Mesendoderm (in vitro differentiated cells): ENCODE measurements around the gene ITPR2.
"Not testable (repeated sequence)": the region's sequence is repeated elsewhere in the genome, so short reads cannot be mapped to it uniquely, and the experiment has no call there.

Source experiments
- DNase-seq: peaks from one replicate; pipeline ENCODE4 v3.0.0; 2013
- H2AK5ac ChIP-seq: 2 replicates; pipeline ENCODE4 v1.6.1; 2013; ENCODE audit warnings: low read length, inconsistent platforms
- H2BK120ac ChIP-seq: 2 replicates; pipeline ENCODE4 v1.6.1; 2013; ENCODE audit warnings: low read depth, mild to moderate bottlenecking, low read length, moderate library complexity, mixed read lengths
- H2BK15ac ChIP-seq: replicated peaks from 2 replicates; pipeline ENCODE4 v1.6.1; 2013; ENCODE audit warnings: low read depth, mild to moderate bottlenecking, moderate library complexity
- H2BK5ac ChIP-seq: 2 replicates; pipeline ENCODE4 v1.6.1; 2013; ENCODE audit warnings: low read length, inconsistent platforms
- H3K18ac ChIP-seq: 2 replicates; pipeline ENCODE4 v1.6.1; 2013; ENCODE audit warnings: mild to moderate bottlenecking, low read length, mixed read lengths
- H3K23ac ChIP-seq: one replicate; pipeline ENCODE4 v1.6.1; 2013; ENCODE audit warnings: low read length
- H3K27ac ChIP-seq: 2 replicates; pipeline ENCODE4 v1.5.1; 2013; ENCODE audit warnings: low read depth, mild to moderate bottlenecking, inconsistent platforms, low read length, moderate library complexity
- H3K27me3 ChIP-seq: 2 replicates; pipeline ENCODE4 v1.6.1; 2013; ENCODE audit warnings: low read length, control low read depth, mild to moderate bottlenecking, inconsistent platforms; ENCODE audit not compliant: insufficient read depth, poor library complexity
- H3K36me3 ChIP-seq: 2 replicates; pipeline ENCODE4 v1.6.1; 2013; ENCODE audit warnings: low read length, inconsistent platforms; ENCODE audit not compliant: control insufficient read depth, insufficient read depth
- H3K4ac ChIP-seq: one replicate; pipeline ENCODE4 v1.6.1; 2013; ENCODE audit warnings: low read depth, mild to moderate bottlenecking, low read length, moderate library complexity
- H3K4me1 ChIP-seq: 2 replicates; pipeline ENCODE4 v1.6.1; 2013; ENCODE audit warnings: low read depth, low read length, inconsistent platforms; ENCODE audit not compliant: control insufficient read depth
- H3K4me2 ChIP-seq: 2 replicates; pipeline ENCODE4 v1.6.1; 2013; ENCODE audit warnings: low read length
- H3K4me3 ChIP-seq: 2 replicates; pipeline ENCODE4 v1.5.1; 2013; ENCODE audit warnings: mild to moderate bottlenecking, low read length
- H3K56ac ChIP-seq: one replicate; pipeline ENCODE4 v1.6.1; 2013; ENCODE audit warnings: low read length
- H3K79me1 ChIP-seq: 2 replicates; pipeline ENCODE4 v1.6.1; 2013; ENCODE audit warnings: low read length, inconsistent platforms
- H3K79me2 ChIP-seq: 2 replicates; pipeline ENCODE4 v1.6.1; 2013; ENCODE audit warnings: mild to moderate bottlenecking, low read length; ENCODE audit not compliant: control insufficient read depth, insufficient read depth
- H3K9ac ChIP-seq: 2 replicates; pipeline ENCODE4 v1.6.1; 2013; ENCODE audit warnings: low read length, inconsistent platforms
- H4K5ac ChIP-seq: one replicate; pipeline ENCODE4 v1.6.1; 2013; ENCODE audit warnings: low read length
- H4K8ac ChIP-seq: one replicate; pipeline ENCODE4 v1.6.1; 2013; ENCODE audit warnings: low read depth, mild to moderate bottlenecking, control low read depth, low read length, moderate library complexity
- WGBS: extraction: QIAGEN DNeasy Blood & Tissue Kit; methylation state at CpG from one replicate; pipeline ENCODE4 v1.1.7; 2013; ENCODE audit warnings: low lambda C conversion rate, missing lambda C conversion rate; ENCODE audit not compliant: insufficient coverage; ENCODE audit errors: extremely low coverage; 5-methylcytosine and 5-hydroxymethylcytosine counted together

Gene ITPR2

GRCh38 chr12:26867080-26867479 is 34.1 kb upstream of the ITPR2 start:
- H3K18ac ChIP-seq, result no peak overlapping the region
- H3K27ac ChIP-seq, result no peak overlapping the region
- H2BK5ac ChIP-seq, result no peak overlapping the region
- H2BK15ac ChIP-seq, result no peak overlapping the region
- H3K4ac ChIP-seq, result no peak overlapping the region
- H4K8ac ChIP-seq, result no peak overlapping the region
- no peaks in the 10 kb centered on the region for H3K4me1 ChIP-seq
- no peaks in the 10 kb centered on the region for H3K27me3 ChIP-seq
- H3K23ac ChIP-seq, result no peak overlapping the region
- no peaks in the 10 kb centered on the region for H3K79me1 ChIP-seq
- H4K5ac ChIP-seq, result no peak overlapping the region
- H3K56ac ChIP-seq, result no peak overlapping the region
- no CpG with 5 or more reads among the region's 2 CpGs for WGBS
- H2BK120ac ChIP-seq, result no peak overlapping the region
- no peak overlapping the region for H3K4me3 ChIP-seq
- no peak overlapping the region for H3K4me2 ChIP-seq
- no peak for DNase-seq
- no peak overlapping the region for H3K9ac ChIP-seq
- no peaks in the 10 kb centered on the region for H3K36me3 ChIP-seq
- H3K79me2 ChIP-seq, result no peaks in the 10 kb centered on the region
- H2AK5ac ChIP-seq, result no peak overlapping the region

GRCh38 chr12:26863515-26863914 is 30.5 kb upstream of the ITPR2 start:
- H4K8ac ChIP-seq, result no peak overlapping the region
- H3K27ac ChIP-seq, result no peak overlapping the region
- no peak overlapping the region for H3K18ac ChIP-seq
- no peaks in the 10 kb centered on the region for H3K27me3 ChIP-seq
- no peak overlapping the region for H3K9ac ChIP-seq
- H3K79me2 ChIP-seq, result no peaks in the 10 kb centered on the region
- H3K4me1 ChIP-seq, result no peaks in the 10 kb centered on the region
- H3K79me1 ChIP-seq, result no peaks in the 10 kb centered on the region
- H2BK5ac ChIP-seq, result no peak overlapping the region
- no CpG with 5 or more reads among the region's 4 CpGs for WGBS
- DNase-seq, result no peak
- no peak overlapping the region for H3K56ac ChIP-seq
- no peaks in the 10 kb centered on the region for H3K36me3 ChIP-seq
- H2BK120ac ChIP-seq, result no peak overlapping the region
- H3K4me3 ChIP-seq, result no peak overlapping the region
- H4K5ac ChIP-seq, result no peak overlapping the region
- no peak overlapping the region for H3K4me2 ChIP-seq
- no peak overlapping the region for H3K4ac ChIP-seq
- no peak overlapping the region for H2BK15ac ChIP-seq
- H3K23ac ChIP-seq, result no peak overlapping the region
- H2AK5ac ChIP-seq, result no peak overlapping the region

- not testable (repeated sequence) for DNase-seq, H2BK5ac ChIP-seq, H3K4me2 ChIP-seq, H2BK15ac ChIP-seq, H3K4me1 ChIP-seq, H3K27me3 ChIP-seq, H3K18ac ChIP-seq, H3K4me3 ChIP-seq, H3K36me3 ChIP-seq, H3K9ac ChIP-seq, H2AK5ac ChIP-seq, H2BK120ac ChIP-seq, H3K79me1 ChIP-seq, H3K56ac ChIP-seq, H4K8ac ChIP-seq, H3K27ac ChIP-seq, H3K79me2 ChIP-seq, H3K4ac ChIP-seq, H4K5ac ChIP-seq, H3K23ac ChIP-seq
- WGBS, result no CpG with 5 or more reads among the region's 3 CpGs
Observed at GRCh38 chr12:26862787-26863186, 29.8 kb upstream of the ITPR2 start.

GRCh38 chr12:26861690-26862089 is 28.7 kb upstream of the ITPR2 start:
- no peak overlapping the region for H3K9ac ChIP-seq
- no peak overlapping the region for H3K18ac ChIP-seq
- no peak for DNase-seq
- H3K56ac ChIP-seq, result no peak overlapping the region
- no peaks in the 10 kb centered on the region for H3K79me2 ChIP-seq
- no peak overlapping the region for H4K8ac ChIP-seq
- no peak overlapping the region for H2BK5ac ChIP-seq
- no peaks in the 10 kb centered on the region for H3K27me3 ChIP-seq
- no peak overlapping the region for H3K4me2 ChIP-seq
- H3K4me1 ChIP-seq, result no peaks in the 10 kb centered on the region
- H3K79me1 ChIP-seq, result no peaks in the 10 kb centered on the region
- WGBS, result no CpG with 5 or more reads among the region's 1 CpG
- no peak overlapping the region for H3K23ac ChIP-seq
- H2BK15ac ChIP-seq, result no peak overlapping the region
- H4K5ac ChIP-seq, result no peak overlapping the region
- no peak overlapping the region for H3K27ac ChIP-seq
- H3K36me3 ChIP-seq, result no peaks in the 10 kb centered on the region
- no peak overlapping the region for H2AK5ac ChIP-seq
- H3K4ac ChIP-seq, result no peak overlapping the region
- no peak overlapping the region for H3K4me3 ChIP-seq
- H2BK120ac ChIP-seq, result no peak overlapping the region

- Histone ChIP-seq H4K5ac (no peak overlapping the region), H2AK5ac (no peak overlapping the region), H3K79me1 (no peaks in the 10 kb centered on the region), H3K4me3 (no peak overlapping the region), H4K8ac (peak overlapping the region; percentile 8), H2BK15ac (no peak overlapping the region), H3K36me3 (no peaks in the 10 kb centered on the region), H3K27ac (no peak overlapping the region), H3K18ac (no peak overlapping the region), H2BK120ac (no peak overlapping the region), H3K56ac (no peak overlapping the region), H3K9ac (no peak overlapping the region), H3K79me2 (no peaks in the 10 kb centered on the region), H3K23ac (no peak overlapping the region), H3K4ac (no peak overlapping the region), H3K27me3 (no peaks in the 10 kb centered on the region), H3K4me1 (no peaks in the 10 kb centered on the region), H3K4me2 (no peak overlapping the region), H2BK5ac (no peak overlapping the region)
- no CpG with 5 or more reads among the region's 6 CpGs for WGBS
- no peak for DNase-seq
Observed at GRCh38 chr12:26857465-26858176, 24.6 kb upstream of the ITPR2 start.

- no peak for DNase-seq
- H3K4ac ChIP-seq, result no peak overlapping the region
- no peaks in the 10 kb centered on the region for H3K27me3 ChIP-seq
- H4K5ac ChIP-seq, result no peak overlapping the region
- no peak overlapping the region for H3K56ac ChIP-seq
- H3K23ac ChIP-seq, result no peak overlapping the region
- H3K4me2 ChIP-seq, result no peak overlapping the region
- H2AK5ac ChIP-seq, result no peak overlapping the region
- no peak overlapping the region for H2BK5ac ChIP-seq
- no peaks in the 10 kb centered on the region for H3K4me1 ChIP-seq
- H2BK15ac ChIP-seq, result no peak overlapping the region
- H3K36me3 ChIP-seq, result no peaks in the 10 kb centered on the region
- H3K79me1 ChIP-seq, result no peaks in the 10 kb centered on the region
- no peak overlapping the region for H3K27ac ChIP-seq
- H4K8ac ChIP-seq, result no peak overlapping the region
- no peaks in the 10 kb centered on the region for H3K79me2 ChIP-seq
- WGBS, result no CpG with 5 or more reads among the region's 1 CpG
- no peak overlapping the region for H3K18ac ChIP-seq
- H3K4me3 ChIP-seq, result no peak overlapping the region
- H2BK120ac ChIP-seq, result no peak overlapping the region
- no peak overlapping the region for H3K9ac ChIP-seq
Observed at GRCh38 chr12:26855337-26855736, 22.3 kb upstream of the ITPR2 start.
